Measurements from ENCODE around the gene PTGR3. TPM values are rescaled to one million over a fixed set of nuclear protein-coding genes. Genes with fewer than 3 reads are reported as not detected.

PTGR3 gene
- total and polyA plus RNA-seq, 2 of the 8 experiments (the other 6 are each of a cell fraction or from before 2014, with no cell fraction given), result 2.0 to 3.6 TPM

DNA sequence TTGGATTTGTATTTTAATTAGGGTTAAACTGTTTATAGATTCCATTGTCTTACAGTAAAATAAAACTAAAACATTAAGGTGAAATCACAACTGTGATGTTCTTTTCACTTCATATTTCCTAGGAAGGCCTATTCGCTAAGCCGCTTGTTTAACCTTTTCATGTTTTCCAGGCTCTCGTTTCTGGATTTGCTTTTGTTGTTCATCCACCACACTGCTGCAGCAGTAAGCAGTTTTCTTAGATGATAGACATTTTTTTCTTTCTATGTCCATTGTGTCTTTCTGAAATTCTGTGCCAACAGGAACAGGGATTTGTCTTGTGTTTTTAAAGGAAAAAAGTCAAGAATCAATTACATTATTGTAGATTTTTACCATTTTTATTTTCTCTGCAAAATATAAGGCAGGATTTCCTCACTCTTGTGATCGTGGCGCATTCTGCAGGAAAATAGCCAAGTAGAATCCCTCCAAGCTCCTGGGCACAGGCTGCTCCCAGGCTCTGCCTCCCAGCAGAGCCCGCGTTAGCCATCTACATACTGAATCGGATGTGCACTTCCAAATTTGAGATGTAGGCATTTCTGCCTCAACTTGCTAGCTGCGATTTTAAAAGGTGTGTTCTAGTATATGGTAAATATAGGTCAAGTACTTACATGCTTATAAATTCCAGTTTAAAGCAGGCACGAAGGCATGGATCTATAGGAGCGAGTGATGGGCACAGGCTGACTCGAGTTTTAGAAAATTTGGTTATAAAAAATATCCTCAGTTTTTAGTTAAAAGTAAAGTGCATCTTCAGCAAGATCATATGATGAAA is 11.8 kb upstream of the PTGR3 start:
- Histone ChIP-seq H3K79me2 (ENCODE audit: control insufficient read depth in 1 of 2, insufficient read depth in 2 of 2, low read length in 2 of 2) (no peaks in the 10 kb centered on the region), H4K8ac (ENCODE audit: extremely low read depth, insufficient read depth, low read length) (no peak overlapping the region), H3K14ac (ENCODE audit: insufficient read length) (no peak overlapping the region), H3K4me3 (ENCODE audit: extremely low read depth in 1 of 4, insufficient read depth in 2 of 4, low read depth in 3 of 4, low read length in 4 of 4) (no peak overlapping the region), H2BK12ac (ENCODE audit: low read depth, low read length) (no peak overlapping the region), H3K4me2 (ENCODE audit: insufficient read depth in 1 of 2, low read depth in 2 of 2, low read length in 2 of 2) (no peak overlapping the region), H4K91ac (replicated peaks; ENCODE audit: insufficient read length, low read length) (no peak overlapping the region), H3K18ac (ENCODE audit: extremely low read depth, low read length) (no peak overlapping the region), H3K27ac (ENCODE audit: low read depth, low read length) (no peak overlapping the region), H4K5ac (ENCODE audit: insufficient read length, low read depth, low read length) (no peak overlapping the region), H2AFZ (ENCODE audit: low read length) (no peak overlapping the region), H3K4ac (replicated peaks; ENCODE audit: insufficient read length, low read depth, low read length) (no peak overlapping the region), H3K27me3 (replicated peaks in 1 of 4; ENCODE audit: control insufficient read depth in 3 of 4, extremely low read depth in 1 of 4, insufficient read depth in 3 of 4, low read length in 3 of 4) (no peaks in the 10 kb centered on the region), H3K36me3 (ENCODE audit: control insufficient read depth in 2 of 4, insufficient read depth in 4 of 4, low read length in 3 of 4) (no peaks in the 10 kb centered on the region), H2AK5ac (ENCODE audit: low read depth, low read length) (no peak overlapping the region), H4K20me1 (replicated peaks in 1 of 2; ENCODE audit: control insufficient read depth in 1 of 2, insufficient read depth in 2 of 2, low read length in 2 of 2) (no peaks in the 10 kb centered on the region), H2BK15ac (ENCODE audit: low read length) (no peak overlapping the region), H3K9me3 (ENCODE audit: insufficient read depth in 2 of 2, low read depth in 1 of 2, low read length in 1 of 2) (no peaks in the 10 kb centered on the region), H2BK20ac (ENCODE audit: low read length) (no peak overlapping the region), H3K56ac (replicated peaks; ENCODE audit: insufficient read length, low read depth, low read length) (no peak overlapping the region), H2BK5ac (ENCODE audit: low read depth, low read length) (no peak overlapping the region), H3K4me1 (replicated peaks in 1 of 4; ENCODE audit: control insufficient read depth in 3 of 4, insufficient read depth in 4 of 4, low read length in 3 of 4) (no peaks in the 10 kb centered on the region), H3K23ac (ENCODE audit: insufficient read length) (no peak overlapping the region), H3K79me1 (ENCODE audit: low read depth, low read length) (no peaks in the 10 kb centered on the region), H3K23me2 (ENCODE audit: low read depth, low read length) (no peaks in the 10 kb centered on the region), H3K9ac (replicated peaks in 1 of 4; ENCODE audit: extremely low read depth in 1 of 4, low read depth in 3 of 4, low read length in 3 of 4) (no peak overlapping the region), H2BK120ac (replicated peaks; ENCODE audit: low read depth, low read length) (no peak overlapping the region)
- 89% methylated on average over 12 of the region's 12 CpGs; no CpG with 5 or more reads in 1 of the 2 experiments for WGBS, 2 experiments (ENCODE audit: extremely low coverage in 1 of 2, insufficient coverage in 1 of 2, insufficient read length in 1 of 2, insufficient replicate concordance in 2 of 2, low coverage in 1 of 2, low lambda C conversion rate in 2 of 2, missing lambda C conversion rate in 1 of 2)
- ChIA-PET CTCF (ENCODE audit: partially characterized antibody) (interaction anchor here (1.2 kb wide), 1 partner anchor 9 kb away, joined by 3 read pairs; no protein-coding TSS in a partner anchor), POLR2A (ENCODE audit: partially characterized antibody) (no interaction called here)
- FAIRE-seq, result no peak
- TF ChIP-seq SIX5 (IDR thresholded peaks at IDR 0.05; ENCODE audit: low read depth, low read length) (no peak), SIN3A (conservative IDR thresholded peaks at IDR 0.05 in 1 of 2, IDR thresholded peaks at IDR 0.05 in 1 of 2; ENCODE audit: low read depth in 1 of 2, low read length in 2 of 2) (no peak), SP2 (IDR thresholded peaks at IDR 0.05; ENCODE audit: low read length) (no peak)
- DNase-seq (ENCODE audit: low read depth in 1 of 2, low spot score in 2 of 2), result no peak

All from H1 (cell line).